H9 (cell line): Measurements from ENCODE around the gene UNC5B. TPM values are rescaled to one million over a fixed set of nuclear protein-coding genes. Genes with fewer than 3 reads are reported as not detected.

Source experiments
- DNase-seq: peaks from one replicate; pipeline ENCODE4 v3.0.0-alpha.2; 2017
- H2AFZ ChIP-seq: one replicate; pipeline ENCODE4 v1.6.1; 2013; ENCODE audit warnings: mild to moderate bottlenecking, low read length, control low read depth, moderate library complexity
- H2AK5ac ChIP-seq: 2 replicates; pipeline ENCODE4 v1.6.1; 2013; ENCODE audit warnings: low read length, control low read depth, mixed read lengths; ENCODE audit not compliant: insufficient read length
- H2BK120ac ChIP-seq: one replicate; pipeline ENCODE4 v1.6.1; 2013; ENCODE audit warnings: low read depth, mild to moderate bottlenecking, low read length, control low read depth, inconsistent platforms; ENCODE audit not compliant: poor library complexity, severe bottlenecking
- H2BK12ac ChIP-seq: 2 replicates; pipeline ENCODE4 v1.6.1; 2013; ENCODE audit warnings: low read length, control low read depth, mixed read lengths, low read depth; ENCODE audit not compliant: insufficient read length
- H2BK15ac ChIP-seq: 2 replicates; pipeline ENCODE4 v1.6.1; 2013; ENCODE audit warnings: low read depth, low read length, control low read depth
- H2BK20ac ChIP-seq: one replicate; pipeline ENCODE4 v1.6.1; 2013; ENCODE audit warnings: low read depth, mild to moderate bottlenecking, low read length, control low read depth, inconsistent platforms; ENCODE audit not compliant: poor library complexity, severe bottlenecking
- H2BK5ac ChIP-seq: 2 replicates; pipeline ENCODE4 v1.6.1; 2013; ENCODE audit warnings: low read length, control low read depth, mixed read lengths; ENCODE audit not compliant: insufficient read length
- H3K14ac ChIP-seq: 2 replicates; pipeline ENCODE4 v1.6.1; 2013; ENCODE audit warnings: low read length, control low read depth; ENCODE audit not compliant: insufficient read depth
- H3K18ac ChIP-seq: 2 replicates; pipeline ENCODE4 v1.6.1; 2013; ENCODE audit warnings: low read depth, mild to moderate bottlenecking, mixed read lengths, low read length, control low read depth; ENCODE audit not compliant: insufficient read length
- H3K23ac ChIP-seq: 2 replicates; pipeline ENCODE4 v1.6.1; 2013; ENCODE audit warnings: low read length, control low read depth, mixed read lengths, low read depth; ENCODE audit not compliant: insufficient read length
- H3K23me2 ChIP-seq: 2 replicates; pipeline ENCODE4 v1.6.1; 2013; ENCODE audit warnings: low read depth, mild to moderate bottlenecking, mixed read lengths, low read length, control low read depth; ENCODE audit not compliant: insufficient read length, poor library complexity, severe bottlenecking
- H3K27ac ChIP-seq: 2 replicates; pipeline ENCODE4 v1.5.1; 2013; ENCODE audit warnings: low read length, control low read depth, mixed read lengths, low read depth; ENCODE audit not compliant: insufficient read length
- H3K27me3 ChIP-seq: 2 replicates; pipeline ENCODE4 v1.6.1; 2013; ENCODE audit warnings: low read length, control low read depth, inconsistent platforms; ENCODE audit not compliant: insufficient read depth
- H3K4ac ChIP-seq: 2 replicates; pipeline ENCODE4 v1.6.1; 2013; ENCODE audit warnings: low read depth, mild to moderate bottlenecking, control low read depth, inconsistent platforms, low read length, moderate library complexity
- H3K4me1 ChIP-seq: 2 replicates; pipeline ENCODE4 v1.6.1; 2013; ENCODE audit warnings: low read length, control low read depth, inconsistent platforms; ENCODE audit not compliant: insufficient read depth
- H3K4me2 ChIP-seq: 2 replicates; pipeline ENCODE4 v1.6.1; 2013; ENCODE audit warnings: low read length, control low read depth, mixed read lengths; ENCODE audit not compliant: insufficient read length, insufficient read depth
- H3K56ac ChIP-seq: 2 replicates; pipeline ENCODE4 v1.6.1; 2013; ENCODE audit warnings: low read depth, mild to moderate bottlenecking, mixed read lengths, low read length, control low read depth; ENCODE audit not compliant: insufficient read length
- H3K79me1 ChIP-seq: 2 replicates; pipeline ENCODE4 v1.6.1; 2013; ENCODE audit warnings: low read depth, mild to moderate bottlenecking, moderate library complexity, low read length, control low read depth, inconsistent platforms; ENCODE audit not compliant: insufficient read depth, poor library complexity, severe bottlenecking
- H3K79me2 ChIP-seq: 2 replicates; pipeline ENCODE4 v1.6.1; 2013; ENCODE audit warnings: low read length, control low read depth, inconsistent platforms; ENCODE audit not compliant: insufficient read depth
- H3K9ac ChIP-seq: 2 replicates; pipeline ENCODE4 v1.6.1; 2013; ENCODE audit warnings: low read length, control low read depth, mixed read lengths; ENCODE audit not compliant: insufficient read length; ENCODE audit errors: extremely low read depth
- H3K9me3 ChIP-seq: one replicate; pipeline ENCODE4 v1.6.1; 2013; ENCODE audit warnings: low read depth, low read length, inconsistent platforms; ENCODE audit not compliant: control insufficient read depth
- H3T11ph ChIP-seq: one replicate; pipeline ENCODE4 v1.6.1; 2013; ENCODE audit warnings: mild to moderate bottlenecking, low read length, control low read depth, inconsistent platforms
- H4K20me1 ChIP-seq: one replicate; pipeline ENCODE4 v1.6.1; 2013; ENCODE audit not compliant: control insufficient read depth, insufficient read length, insufficient read depth
- H4K5ac ChIP-seq: 2 replicates; pipeline ENCODE4 v1.6.1; 2013; ENCODE audit warnings: low read depth, mild to moderate bottlenecking, mixed read lengths, low read length, control low read depth; ENCODE audit not compliant: insufficient read length
- H4K8ac ChIP-seq: replicated peaks from 2 replicates; pipeline ENCODE4 v1.6.1; 2013; ENCODE audit warnings: low read length, control low read depth, mixed read lengths, low read depth; ENCODE audit not compliant: insufficient read length
- H4K91ac ChIP-seq: 2 replicates; pipeline ENCODE4 v1.6.1; 2013; ENCODE audit warnings: low read depth, mild to moderate bottlenecking, moderate library complexity, mixed read lengths, low read length, control low read depth; ENCODE audit not compliant: insufficient read length
- H3K27ac Mint-ChIP-seq, 3 experiments: 2 replicates in 2 of 3; 3 replicates in 1 of 3; pipeline ENCODE4 v1.8.0; 2020 to 2021; ENCODE audit warnings: mixed read lengths in 3 of 3, mild to moderate bottlenecking in 1 of 3, moderate library complexity in 1 of 3
- H3K27me3 Mint-ChIP-seq: 2 replicates; pipeline ENCODE4 v1.8.0; 2021; ENCODE audit warnings: low read depth, mild to moderate bottlenecking, moderate library complexity, mixed read lengths
- H3K36me3 Mint-ChIP-seq, 3 experiments: 2 replicates in 2 of 3; 3 replicates in 1 of 3; pipeline ENCODE4 v1.8.0; 2020 to 2021; ENCODE audit warnings: low read depth in 3 of 3, mixed read lengths in 3 of 3; ENCODE audit not compliant: insufficient read depth in 1 of 3
- H3K4me1 Mint-ChIP-seq, 2 experiments: 2 replicates each; pipeline ENCODE4 v1.8.0; 2020; ENCODE audit warnings: mixed read lengths in 2 of 2
- H3K4me3 Mint-ChIP-seq, 2 experiments: 2 replicates in 1 of 2; 3 replicates in 1 of 2; pipeline ENCODE4 v1.8.0; 2020 to 2021; ENCODE audit warnings: mild to moderate bottlenecking in 2 of 2, mixed read lengths in 2 of 2, moderate library complexity in 1 of 2
- H3K9me3 Mint-ChIP-seq, 2 experiments: 2 replicates in 1 of 2; 3 replicates in 1 of 2; pipeline ENCODE4 v1.8.0; 2020; ENCODE audit warnings: mild to moderate bottlenecking in 2 of 2, mixed read lengths in 2 of 2, moderate library complexity in 1 of 2
- WGBS: extraction: QIAGEN DNeasy Blood & Tissue Kit; methylation state at CpG from one replicate; pipeline ENCODE4 v1.1.7; 2013; ENCODE audit warnings: missing lambda C conversion rate, low lambda C conversion rate, mixed read lengths; ENCODE audit not compliant: insufficient read length; ENCODE audit errors: extremely low coverage; 5-methylcytosine and 5-hydroxymethylcytosine counted together
- total RNA-seq: library from RNA; stranded (reverse); gene quantifications from 2 replicates; pipeline ENCODE4 v1.2.1, GENCODE V29; 2021
- TF ChIP-seq, protein P1 (sequence below): fragments of 200-600 bp; sonication (generic); conservative IDR thresholded peaks from 3 replicates; pipeline ENCODE4 v1.8.0; 2021; ENCODE audit warnings: antibody characterized with exemption, mild to moderate bottlenecking

The UNC5B gene
- total RNA-seq, 1 experiment from 2014 or later = 28.4 TPM

DNA sequence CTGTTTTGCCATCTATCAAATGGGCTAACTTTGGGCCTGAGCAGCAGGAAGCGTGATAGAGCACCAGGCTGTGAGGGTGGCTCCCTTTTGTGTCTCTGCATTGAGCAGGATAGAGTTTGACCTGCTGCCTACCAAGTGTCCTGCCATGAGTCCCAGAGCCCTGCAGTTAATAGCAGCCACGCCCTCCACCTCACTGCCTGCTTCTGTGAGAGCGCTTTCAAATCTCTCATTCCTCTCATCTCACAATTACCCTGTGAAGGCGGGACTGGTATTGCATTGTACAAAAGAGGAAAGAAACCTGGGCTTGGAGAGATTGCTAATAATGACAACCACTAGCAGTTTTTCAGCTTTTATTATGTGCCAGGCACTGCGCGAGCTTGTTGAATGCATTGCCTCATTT is 39.9 kb downstream of the UNC5B start:
- no peaks in the 10 kb centered on the region for H3K79me1 ChIP-seq
- no peak overlapping the region for H4K8ac ChIP-seq
- no peak overlapping the region for H2BK5ac ChIP-seq
- no CpG with 5 or more reads among the region's 6 CpGs for WGBS
- no peak overlapping the region for H3K23ac ChIP-seq
- H3K9me3 ChIP-seq = no peaks in the 10 kb centered on the region
- H3K4me2 ChIP-seq = no peak overlapping the region
- H3K4ac ChIP-seq = no peak overlapping the region
- H2BK15ac ChIP-seq = no peak overlapping the region
- Mint-ChIP-seq H3K27ac (no peak overlapping the region), H3K4me1 (peaks cover 47 to 50% of the 10 kb centered on the region in 2 experiments), H3K27me3 (no peaks in the 10 kb centered on the region), H3K4me3 (no peak overlapping the region), H3K9me3 (no peaks in the 10 kb centered on the region; a peak in 1 of 5 replicates), H3K36me3 (peaks cover 0 to 2% (median 0%) of the 10 kb centered on the region in 3 experiments; a peak in 1 of 7 replicates)
- no peak overlapping the region for H3K27ac ChIP-seq
- H3K4me1 ChIP-seq = peaks cover 12% of the 10 kb centered on the region; the same call in 1 of the 2 replicates
- no peak overlapping the region for H3K18ac ChIP-seq
- no peak overlapping the region for H4K5ac ChIP-seq
- H3K14ac ChIP-seq = no peak overlapping the region
- no peak overlapping the region for H2AK5ac ChIP-seq
- H2BK20ac ChIP-seq = no peak overlapping the region
- no peak overlapping the region for H3K56ac ChIP-seq
- H3K9ac ChIP-seq = no peak overlapping the region
- no peaks in the 10 kb centered on the region for H3K23me2 ChIP-seq
- no peaks in the 10 kb centered on the region for H3K79me2 ChIP-seq
- no peak overlapping the region for H2BK12ac ChIP-seq
- no peak overlapping the region for H2BK120ac ChIP-seq
- no peak overlapping the region for H4K91ac ChIP-seq
- H4K20me1 ChIP-seq = no peaks in the 10 kb centered on the region
- H3K27me3 ChIP-seq = no peaks in the 10 kb centered on the region
- DNase-seq = no peak
- TF ChIP-seq, protein P1, sequence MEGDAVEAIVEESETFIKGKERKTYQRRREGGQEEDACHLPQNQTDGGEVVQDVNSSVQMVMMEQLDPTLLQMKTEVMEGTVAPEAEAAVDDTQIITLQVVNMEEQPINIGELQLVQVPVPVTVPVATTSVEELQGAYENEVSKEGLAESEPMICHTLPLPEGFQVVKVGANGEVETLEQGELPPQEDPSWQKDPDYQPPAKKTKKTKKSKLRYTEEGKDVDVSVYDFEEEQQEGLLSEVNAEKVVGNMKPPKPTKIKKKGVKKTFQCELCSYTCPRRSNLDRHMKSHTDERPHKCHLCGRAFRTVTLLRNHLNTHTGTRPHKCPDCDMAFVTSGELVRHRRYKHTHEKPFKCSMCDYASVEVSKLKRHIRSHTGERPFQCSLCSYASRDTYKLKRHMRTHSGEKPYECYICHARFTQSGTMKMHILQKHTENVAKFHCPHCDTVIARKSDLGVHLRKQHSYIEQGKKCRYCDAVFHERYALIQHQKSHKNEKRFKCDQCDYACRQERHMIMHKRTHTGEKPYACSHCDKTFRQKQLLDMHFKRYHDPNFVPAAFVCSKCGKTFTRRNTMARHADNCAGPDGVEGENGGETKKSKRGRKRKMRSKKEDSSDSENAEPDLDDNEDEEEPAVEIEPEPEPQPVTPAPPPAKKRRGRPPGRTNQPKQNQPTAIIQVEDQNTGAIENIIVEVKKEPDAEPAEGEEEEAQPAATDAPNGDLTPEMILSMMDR = no peak
- no peak overlapping the region for H3T11ph ChIP-seq
- H2AFZ ChIP-seq = no peak overlapping the region
